Measurements from ENCODE around the gene EFCAB14. TPM values are rescaled to one million over a fixed set of nuclear protein-coding genes. Genes with fewer than 3 reads are reported as not detected.

The EFCAB14 gene
- total and polyA plus RNA-seq, 10 of the 15 experiments (the other 5 are each of a cell fraction or from before 2014, with no cell fraction given) = 7.8 to 66.0 (median 41.6) TPM

DNA sequence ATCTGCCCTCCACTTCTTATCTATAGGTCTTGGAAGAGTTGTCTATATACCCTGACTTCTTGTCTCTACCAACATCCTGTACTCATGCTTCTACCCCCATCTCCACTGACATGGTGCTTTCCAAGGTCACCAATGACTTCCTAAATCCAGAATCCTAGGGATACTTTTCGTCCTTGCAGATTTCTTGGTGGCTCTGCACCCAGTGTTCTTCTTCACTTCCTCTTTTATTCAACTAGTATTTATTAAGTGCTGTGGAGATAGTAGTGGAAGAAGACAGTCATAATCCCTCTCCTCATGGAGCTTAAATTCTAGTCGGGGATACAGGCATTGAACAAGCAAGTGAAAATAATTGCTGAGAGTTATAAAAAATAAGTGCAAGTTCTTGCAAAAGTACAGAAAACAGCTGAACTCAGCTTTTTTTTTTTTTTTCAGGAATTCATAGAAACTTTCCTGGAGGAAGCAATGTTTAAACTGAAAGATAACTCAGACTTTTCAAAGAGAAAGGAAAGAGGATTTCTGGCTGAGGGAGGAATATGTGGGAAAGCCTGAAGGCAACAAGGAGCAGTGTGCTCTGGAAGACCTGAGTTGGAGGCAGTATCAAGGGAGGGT lies 41.7 kb upstream of the EFCAB14 start:
- no peak overlapping the region for H3K4me2 ChIP-seq (ENCODE audit: control insufficient read depth, insufficient read depth)
- in situ Hi-C loops (cut with MboI) (no loop called here), intact Hi-C loops (cut with micrococcal nuclease; ENCODE audit: unreplicated experiment) (no loop called here)
- TF ChIP-seq SPI1 (IDR thresholded peaks at IDR 0.05; ENCODE audit: borderline replicate concordance, insufficient read depth, low read depth, low read length) (peak; percentile 45; the same call in 1 of the 2 replicates), BCL11A (IDR thresholded peaks at IDR 0.05; ENCODE audit: low read depth, low read length) (no peak)
- no peak overlapping the region for H3K4me3 ChIP-seq
- no peaks in the 10 kb centered on the region for H3K9me3 ChIP-seq (replicated peaks; ENCODE audit: control insufficient read depth, insufficient read depth, low read length)
- no peak overlapping the region for H2AFZ ChIP-seq (ENCODE audit: control insufficient read depth, low read depth, low read length)
- no TSS peak for BruUV-seq (replicated peaks)
- H3K9ac ChIP-seq (ENCODE audit: control insufficient read depth, insufficient read depth, low read length) = no peak overlapping the region
- H3K27ac ChIP-seq (ENCODE audit: control insufficient read depth, insufficient read depth) = no peak overlapping the region
- RAD21 ChIA-PET (ENCODE audit: unreplicated experiment) = no interaction called here
- no peaks in the 10 kb centered on the region for H3K36me3 ChIP-seq (ENCODE audit: control insufficient read depth in 2 of 2, insufficient read depth in 2 of 2, low read length in 1 of 2)
- POLR2A ChIA-PET = no interaction called here
- FAIRE-seq (no peak), ATAC-seq (no peak), DNase-seq (ENCODE audit: low read depth, low spot score) (no peak)
- SMC1A ChIA-PET (ENCODE audit: uncharacterized antibody, unreplicated experiment) = no interaction called here
- no peaks in the 10 kb centered on the region for H3K27me3 ChIP-seq (replicated peaks in 1 of 2; ENCODE audit: control insufficient read depth in 2 of 2, insufficient read depth in 2 of 2, low read length in 1 of 2)
- WGBS (ENCODE audit: insufficient coverage, insufficient replicate concordance, low lambda C conversion rate, missing lambda C conversion rate) = 20% methylated on average over 2 of the region's 2 CpGs
- no peaks in the 10 kb centered on the region for H4K20me1 ChIP-seq (ENCODE audit: control insufficient read depth, insufficient read depth)
- no peaks in the 10 kb centered on the region for H3K4me1 ChIP-seq (ENCODE audit: control insufficient read depth, insufficient read depth, low read length)
- no peaks in the 10 kb centered on the region for H3K79me2 ChIP-seq (ENCODE audit: control insufficient read depth, insufficient read depth, low read length)
- CTCF ChIA-PET = no interaction called here

DNA sequence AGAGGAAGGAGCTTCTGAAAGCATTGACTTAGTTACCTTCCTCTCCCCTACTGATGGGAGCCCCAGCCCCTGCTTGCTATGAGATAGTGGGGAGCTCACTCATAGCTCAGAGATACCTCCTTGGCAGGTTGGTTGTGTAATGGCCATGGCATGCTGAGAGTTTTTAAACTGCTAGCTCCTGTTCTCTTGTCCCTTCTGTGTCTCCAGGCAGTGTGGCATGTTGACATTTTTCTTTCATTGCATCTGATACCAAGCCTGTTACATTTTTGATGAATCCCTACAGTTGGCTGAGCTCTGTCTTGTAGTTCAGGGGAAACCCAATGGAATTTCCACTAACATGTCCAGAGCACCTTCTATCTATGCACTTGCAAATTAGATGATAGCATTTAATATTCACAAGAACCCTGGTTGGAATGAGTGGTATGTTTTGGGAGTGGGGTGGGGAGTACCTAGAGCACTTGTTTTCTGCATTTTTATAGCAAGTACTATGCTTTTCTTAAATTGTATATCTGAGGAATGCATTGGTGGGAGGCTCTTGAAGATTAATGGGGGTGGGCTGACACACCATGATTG lies 39.1 kb upstream of the EFCAB14 start:
- Histone ChIP-seq H4K20me1 (ENCODE audit: control insufficient read depth, insufficient read depth) (no peaks in the 10 kb centered on the region), H3K4me1 (ENCODE audit: control insufficient read depth, insufficient read depth, low read length) (no peaks in the 10 kb centered on the region), H3K4me3 (no peak overlapping the region), H3K9ac (ENCODE audit: control insufficient read depth, insufficient read depth, low read length) (no peak overlapping the region), H3K36me3 (ENCODE audit: control insufficient read depth in 2 of 2, insufficient read depth in 2 of 2, low read length in 1 of 2) (no peaks in the 10 kb centered on the region), H3K4me2 (ENCODE audit: control insufficient read depth, insufficient read depth) (no peak overlapping the region), H3K27ac (ENCODE audit: control insufficient read depth, insufficient read depth) (no peak overlapping the region), H2AFZ (ENCODE audit: control insufficient read depth, low read depth, low read length) (no peak overlapping the region), H3K9me3 (replicated peaks; ENCODE audit: control insufficient read depth, insufficient read depth, low read length) (no peaks in the 10 kb centered on the region), H3K79me2 (ENCODE audit: control insufficient read depth, insufficient read depth, low read length) (no peaks in the 10 kb centered on the region), H3K27me3 (replicated peaks in 1 of 2; ENCODE audit: control insufficient read depth in 2 of 2, insufficient read depth in 2 of 2, low read length in 1 of 2) (no peaks in the 10 kb centered on the region; a peak in 1 of 4 replicates)
- no peak for FAIRE-seq
- RAD21 ChIA-PET (ENCODE audit: unreplicated experiment) = no interaction called here
- POLR2A ChIA-PET = no interaction called here
- no peak for DNase-seq (ENCODE audit: low read depth, low spot score)
- SMC1A ChIA-PET (ENCODE audit: uncharacterized antibody, unreplicated experiment) = interaction anchor here (0.6 kb wide), 1 partner anchor 265 kb away, joined by 3 read pairs; no protein-coding TSS in a partner anchor
- intact Hi-C loops (cut with micrococcal nuclease; ENCODE audit: unreplicated experiment) = no loop called here
- no peak for TF ChIP-seq ETV6 (conservative IDR thresholded peaks at IDR 0.05 in 1 of 2, IDR thresholded peaks at IDR 0.05 in 1 of 2; ENCODE audit: borderline replicate concordance in 1 of 2, low read depth in 1 of 2)
- TF ChIP-seq HCFC1 (IDR thresholded peaks at IDR 0.05; ENCODE audit: low read length) = no peak
- no peak for TF ChIP-seq CHD4 (IDR thresholded peaks at IDR 0.05)
- no peak for TF ChIP-seq MAX (IDR thresholded peaks at IDR 0.05; ENCODE audit: low read depth, low read length)
- no peak for TF ChIP-seq ZBED1 (IDR thresholded peaks at IDR 0.05; ENCODE audit: borderline replicate concordance)
- TF ChIP-seq, protein P1, sequence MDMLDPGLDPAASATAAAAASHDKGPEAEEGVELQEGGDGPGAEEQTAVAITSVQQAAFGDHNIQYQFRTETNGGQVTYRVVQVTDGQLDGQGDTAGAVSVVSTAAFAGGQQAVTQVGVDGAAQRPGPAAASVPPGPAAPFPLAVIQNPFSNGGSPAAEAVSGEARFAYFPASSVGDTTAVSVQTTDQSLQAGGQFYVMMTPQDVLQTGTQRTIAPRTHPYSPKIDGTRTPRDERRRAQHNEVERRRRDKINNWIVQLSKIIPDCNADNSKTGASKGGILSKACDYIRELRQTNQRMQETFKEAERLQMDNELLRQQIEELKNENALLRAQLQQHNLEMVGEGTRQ (IDR thresholded peaks at IDR 0.05; ENCODE audit: borderline replicate concordance, low read depth, low read length) = no peak
- TF ChIP-seq EGR1 (IDR thresholded peaks at IDR 0.05; ENCODE audit: borderline replicate concordance in 1 of 2, low read depth in 2 of 2, low read length in 2 of 2) = no peak
- no peak for TF ChIP-seq TCF3 (IDR thresholded peaks at IDR 0.05; ENCODE audit: borderline replicate concordance, insufficient read depth, low read depth, low read length)
- TF ChIP-seq NFYA (IDR thresholded peaks at IDR 0.05; ENCODE audit: borderline replicate concordance, low read depth, low read length) = no peak
- CTCF ChIA-PET = interaction anchor here (0.9 kb wide), 1 partner anchor 11 kb away, joined by 3 read pairs; no protein-coding TSS in a partner anchor
- no TSS peak for BruUV-seq (replicated peaks)
- no peak for ATAC-seq
- in situ Hi-C loops (cut with MboI) = no loop called here
